NT2/D1 (cell line): ENCODE data around the gene NHS.

ENCODE experiments used
- SUZ12 ChIP-seq: IDR thresholded peaks from 2 replicates; pipeline ENCODE4 v1.6.1; 2011; ENCODE audit not compliant: insufficient read length, insufficient read depth; ENCODE audit errors: extremely low read depth
- YY1 ChIP-seq: IDR thresholded peaks from 2 replicates; pipeline ENCODE4 v1.6.1; 2011; ENCODE audit not compliant: insufficient read length, insufficient read depth
- ZNF274 ChIP-seq: IDR thresholded peaks from 2 replicates; pipeline ENCODE4 v1.6.1; 2011; ENCODE audit warnings: mild to moderate bottlenecking, low read depth, low read length

DNA sequence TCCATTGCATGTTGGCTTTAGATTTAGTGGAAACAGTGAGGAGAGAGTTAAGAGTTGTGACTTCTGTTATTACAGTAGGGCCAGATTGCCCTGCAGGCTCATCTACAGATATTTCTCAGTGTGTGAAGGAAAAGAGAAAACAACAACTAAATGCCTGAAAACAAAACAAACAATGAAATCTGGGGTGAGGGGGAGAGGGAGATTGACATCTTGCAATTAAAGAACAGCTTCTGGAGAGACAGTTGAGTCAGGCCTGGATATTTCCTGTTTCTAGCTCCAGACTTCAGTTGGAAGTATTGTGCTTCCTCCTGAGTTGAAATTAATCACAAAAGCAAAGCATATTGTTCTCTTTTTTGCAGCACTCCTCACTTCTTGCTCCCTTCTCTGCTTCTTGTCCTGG is 254.0 kb downstream of the NHS start:
- TF ChIP-seq ZNF274 (no peak), YY1 (no peak), SUZ12 (no peak)
